Endothelial cell of umbilical vein (primary cell): ENCODE data around the gene OSBPL9. TPM values are rescaled to one million over a fixed set of nuclear protein-coding genes. Genes with fewer than 3 reads are reported as not detected.

ENCODE experiments used
- BruUV-seq: library from RNA; stranded (reverse); fragments of 400-500 nt; replicated peaks from 2 replicates; lab custom pipeline; 2021; lab: Mats Ljungman, UMichigan
- CTCF ChIA-PET: fragments of 300-600, 350-600 bp; sonication (Branson Sonifier 250); formaldehyde crosslinking; loops from one replicate; lab custom pipeline; 2021; ENCODE audit warnings: antibody characterized with exemption, inconsistent platforms; lab: Charles Lee
- POLR2A ChIA-PET: fragments of 300-600, 350-600 bp; sonication (Branson Sonifier 250); formaldehyde crosslinking; loops from one replicate; lab custom pipeline; 2021; ENCODE audit warnings: antibody characterized with exemption, inconsistent platforms; lab: Charles Lee
- DNase-seq: peaks from one replicate; pipeline ENCODE4 v3.0.0-alpha.2; 2011; ENCODE audit warnings: low read depth, low spot score
- FAIRE-seq: peaks from 2 replicates; lab custom pipeline; 2011; peaks lifted over from hg19 to GRCh38; lab: Jason Lieb, UNC
- H2AFZ ChIP-seq: 2 replicates; pipeline ENCODE4 v1.6.0; 2012; ENCODE audit warnings: low read depth, low read length, control low read depth, inconsistent platforms
- H3K27ac ChIP-seq: 2 replicates; pipeline ENCODE4 v1.5.1; 2011; ENCODE audit warnings: low read depth, mild to moderate bottlenecking, control low read depth, low read length, moderate library complexity; ENCODE audit not compliant: insufficient read depth
- H3K27me3 ChIP-seq, 2 experiments: 2 replicates each; pipeline versions ENCODE4 v1.6.0 to v1.6.1; 2011; ENCODE audit warnings: low read length in 2 of 2, mixed read lengths in 1 of 2; ENCODE audit not compliant: control insufficient read depth in 2 of 2, insufficient read depth in 2 of 2
- H3K36me3 ChIP-seq, 2 experiments: 2 replicates in 1 of 2; 3 replicates in 1 of 2; pipeline ENCODE4 v1.5.1; 2011; ENCODE audit warnings: low read length in 2 of 2, mild to moderate bottlenecking in 1 of 2, moderate library complexity in 1 of 2; ENCODE audit not compliant: control insufficient read depth in 2 of 2, insufficient read depth in 2 of 2; ENCODE audit errors: extremely low read depth in 1 of 2
- H3K4me1 ChIP-seq: 3 replicates; pipeline ENCODE4 v1.5.1; 2011; ENCODE audit warnings: mild to moderate bottlenecking, low read length; ENCODE audit not compliant: control insufficient read depth, insufficient read depth; ENCODE audit errors: extremely low read depth
- H3K4me2 ChIP-seq: 2 replicates; pipeline ENCODE4 v1.6.1; 2011; ENCODE audit warnings: low read length, control low read depth, mixed read lengths; ENCODE audit not compliant: insufficient read depth
- H3K4me3 ChIP-seq, 3 experiments: fragments of 200-600 bp in 1 of 3; sonication (generic), shearing (Covaris generic) in 1 of 3; replicated peaks in 1 of 3; 2 replicates each; pipeline ENCODE4 v1.5.1; 2011 to 2016; ENCODE audit warnings: control low read depth in 3 of 3, low read length in 3 of 3, mild to moderate bottlenecking in 2 of 3, inconsistent platforms in 1 of 3, low read depth in 1 of 3, moderate library complexity in 1 of 3; ENCODE audit not compliant: insufficient read depth in 1 of 3
- H3K79me2 ChIP-seq: 2 replicates; pipeline ENCODE4 v1.6.0; 2012; ENCODE audit warnings: low read length, inconsistent platforms; ENCODE audit not compliant: control insufficient read depth, insufficient read depth
- H3K9ac ChIP-seq: replicated peaks from 2 replicates; pipeline ENCODE3; 2011; ENCODE audit warnings: low read length, control low read depth; ENCODE audit not compliant: insufficient read depth; ENCODE audit errors: extremely low read depth
- H3K9me1 ChIP-seq: replicated peaks from 3 replicates; pipeline ENCODE4 v1.6.0; 2011; ENCODE audit warnings: mild to moderate bottlenecking, low read length; ENCODE audit not compliant: control insufficient read depth, insufficient read depth; ENCODE audit errors: extremely low read depth
- H3K9me3 ChIP-seq: replicated peaks from 2 replicates; pipeline ENCODE4 v1.5.1; 2012; ENCODE audit warnings: low read length, inconsistent platforms; ENCODE audit not compliant: control insufficient read depth, insufficient read depth
- H4K20me1 ChIP-seq: replicated peaks from 2 replicates; pipeline ENCODE3; 2011; ENCODE audit warnings: mild to moderate bottlenecking, low read length; ENCODE audit not compliant: control insufficient read depth, insufficient read depth; ENCODE audit errors: extremely low read depth
- EZH2 ChIP-seq: IDR thresholded peaks from 2 replicates; pipeline ENCODE4 v1.6.1; 2012; ENCODE audit warnings: borderline replicate concordance, low read depth, mild to moderate bottlenecking, moderate library complexity, low read length, inconsistent platforms; ENCODE audit not compliant: severe bottlenecking
- FOS ChIP-seq: IDR thresholded peaks from 2 replicates; pipeline ENCODE4 v1.6.1; 2011; ENCODE audit warnings: mild to moderate bottlenecking, low read length, moderate library complexity, borderline replicate concordance; ENCODE audit not compliant: insufficient read depth
- GATA2 ChIP-seq: IDR thresholded peaks from 2 replicates; pipeline ENCODE4 v1.7.0; 2011; ENCODE audit warnings: low read depth, mild to moderate bottlenecking, moderate library complexity, mixed read lengths, low read length; ENCODE audit not compliant: insufficient read length, insufficient read depth
- JUN ChIP-seq: IDR thresholded peaks from 2 replicates; pipeline ENCODE4 v1.6.1; 2011; ENCODE audit warnings: borderline replicate concordance, low read depth; ENCODE audit not compliant: insufficient read length, insufficient read depth
- MYC ChIP-seq: IDR thresholded peaks from one replicate; pipeline ENCODE4 v1.6.1; 2011; ENCODE audit warnings: mild to moderate bottlenecking, low read depth, low read length
- POLR2A ChIP-seq: IDR thresholded peaks from 2 replicates; pipeline ENCODE4 v1.6.1; 2012; ENCODE audit warnings: low read depth, mild to moderate bottlenecking, control low read depth, low read length
- POLR2AphosphoS5 ChIP-seq: IDR thresholded peaks from 2 replicates; pipeline ENCODE4 v1.6.1; 2012; ENCODE audit warnings: low read depth, mild to moderate bottlenecking, control low read depth, low read length, moderate library complexity; ENCODE audit not compliant: insufficient read depth
- dilution Hi-C: fragments of 300-500 bp; cut with MboI; formaldehyde crosslinking; loops from one replicate; pipeline ENCODE4 v1.15.0; 2019; ENCODE audit warnings: low sequenced_read_pairs; ENCODE audit not compliant: extremely low pct_ligation_motif_present
- intact Hi-C: fragments of 100-400 bp; cut with micrococcal nuclease; formaldehyde crosslinking; loops from one replicate; pipeline ENCODE4 v1.10.0; 2022
- polyA plus RNA-seq, 4 experiments: library from polyadenylated mRNA; depleted of rRNA in 3 of 4; stranded (reverse) in 3 of 4; unstranded in 1 of 4; fragments of >200 nt; gene quantifications; 2 replicates each; pipeline versions ENCODE4 v1.2.1 to v1.2.3, GENCODE V29; 2011 to 2012; ENCODE audit warnings: missing spikeins in 1 of 4
- total RNA-seq: library from RNA; stranded (reverse); gene quantifications from 2 replicates; pipeline ENCODE4 v1.2.3, GENCODE V29; 2021
- TF ChIP-seq, protein P1 (sequence below), 2 donors: IDR thresholded peaks; 1 replicate in 1 of 2; 2 replicates in 1 of 2; pipeline ENCODE4 v1.5.1; 2011; ENCODE audit warnings: low read length in 2 of 2, mild to moderate bottlenecking in 2 of 2, moderate library complexity in 2 of 2, control low read depth in 1 of 2, inconsistent platforms in 1 of 2, low read depth in 1 of 2; ENCODE audit not compliant: insufficient read depth in 1 of 2; ENCODE audit errors: extremely low read depth in 1 of 2
- TF ChIP-seq, protein P2 (sequence below): IDR thresholded peaks from 2 replicates; pipeline ENCODE4 v1.6.1; 2011; ENCODE audit not compliant: insufficient read depth, insufficient read length

Gene OSBPL9
- total and polyA plus RNA-seq, 2 donors (not counting 3 experiments of a cell fraction or from before 2014, with no cell fraction given), result 46.2 to 80.3 TPM

DNA sequence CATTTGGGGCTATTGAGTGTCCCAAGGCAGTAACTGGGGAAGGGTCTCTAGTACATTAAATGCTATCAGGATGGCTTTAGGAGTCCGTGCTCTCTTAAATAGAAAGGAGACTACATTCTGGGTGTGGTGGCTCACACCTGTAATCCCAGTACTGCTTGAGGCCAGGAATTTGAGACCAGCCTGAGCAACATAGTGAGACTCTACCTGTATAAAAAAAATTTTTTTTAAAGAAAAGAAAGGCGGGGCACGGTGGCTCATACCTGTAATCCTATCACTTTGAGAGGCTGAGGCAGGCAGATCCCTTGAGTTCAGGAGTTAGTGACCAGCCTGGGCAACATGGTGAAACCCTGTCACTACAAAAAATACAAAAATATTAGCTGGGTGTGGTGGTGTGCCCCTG lies 21.5 kb downstream of the OSBPL9 start:
- CTCF ChIA-PET, result interaction anchor here (1.0 kb wide), 1 partner anchor 126 kb away, joined by 3 read pairs; no protein-coding TSS in a partner anchor
- H3K4me2 ChIP-seq, result no peak overlapping the region
- POLR2A ChIA-PET, result interaction anchor here (0.6 kb wide), 1 partner anchor 9 kb away, joined by 3 read pairs; no protein-coding TSS in a partner anchor

More for the DNA sequence above, 21.5 kb downstream of the OSBPL9 start:
- dilution Hi-C loops (no loop called here), intact Hi-C loops (no loop called here)
- Histone ChIP-seq H3K4me3 (no peak overlapping the region), H2AFZ (no peak overlapping the region), H3K36me3 (no peaks in the 10 kb centered on the region), H3K9me3 (no peaks in the 10 kb centered on the region), H3K4me1 (peaks cover 15% of the 10 kb centered on the region), H3K9me1 (no peaks in the 10 kb centered on the region), H3K27me3 (no peaks in the 10 kb centered on the region), H3K27ac (no peak overlapping the region), H3K79me2 (peaks cover 6% of the 10 kb centered on the region), H4K20me1 (no peaks in the 10 kb centered on the region), H3K9ac (no peak overlapping the region)
- TF ChIP-seq FOS, result no peak
- TF ChIP-seq GATA2, result no peak
- no peak for TF ChIP-seq POLR2AphosphoS5
- TF ChIP-seq JUN, result no peak
- TF ChIP-seq POLR2A, result no peak
- TF ChIP-seq EZH2, result no peak
- no peak for TF ChIP-seq MYC
- TF ChIP-seq, protein P1, sequence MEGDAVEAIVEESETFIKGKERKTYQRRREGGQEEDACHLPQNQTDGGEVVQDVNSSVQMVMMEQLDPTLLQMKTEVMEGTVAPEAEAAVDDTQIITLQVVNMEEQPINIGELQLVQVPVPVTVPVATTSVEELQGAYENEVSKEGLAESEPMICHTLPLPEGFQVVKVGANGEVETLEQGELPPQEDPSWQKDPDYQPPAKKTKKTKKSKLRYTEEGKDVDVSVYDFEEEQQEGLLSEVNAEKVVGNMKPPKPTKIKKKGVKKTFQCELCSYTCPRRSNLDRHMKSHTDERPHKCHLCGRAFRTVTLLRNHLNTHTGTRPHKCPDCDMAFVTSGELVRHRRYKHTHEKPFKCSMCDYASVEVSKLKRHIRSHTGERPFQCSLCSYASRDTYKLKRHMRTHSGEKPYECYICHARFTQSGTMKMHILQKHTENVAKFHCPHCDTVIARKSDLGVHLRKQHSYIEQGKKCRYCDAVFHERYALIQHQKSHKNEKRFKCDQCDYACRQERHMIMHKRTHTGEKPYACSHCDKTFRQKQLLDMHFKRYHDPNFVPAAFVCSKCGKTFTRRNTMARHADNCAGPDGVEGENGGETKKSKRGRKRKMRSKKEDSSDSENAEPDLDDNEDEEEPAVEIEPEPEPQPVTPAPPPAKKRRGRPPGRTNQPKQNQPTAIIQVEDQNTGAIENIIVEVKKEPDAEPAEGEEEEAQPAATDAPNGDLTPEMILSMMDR (IDR thresholded peaks at IDR 0.05; ENCODE audit: extremely low read depth in 1 of 2, insufficient read depth in 1 of 2, low read depth in 1 of 2, low read length in 2 of 2), result no peak
- TF ChIP-seq, protein P2, sequence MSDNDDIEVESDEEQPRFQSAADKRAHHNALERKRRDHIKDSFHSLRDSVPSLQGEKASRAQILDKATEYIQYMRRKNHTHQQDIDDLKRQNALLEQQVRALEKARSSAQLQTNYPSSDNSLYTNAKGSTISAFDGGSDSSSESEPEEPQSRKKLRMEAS, result no peak
- DNase-seq (no peak), FAIRE-seq (no peak)
- BruUV-seq, result no TSS peak
